ENCODE data around the gene PTPN5.
A peak's percentile ranks its signal among the peaks of the same experiment; 100 is the strongest.

Gene PTPN5

GRCh38 chr11:18752502-18752901 is 39.1 kb downstream of the PTPN5 start:
- TF ChIP-seq ZNF565 (CRISPR knock-in tag; conservative IDR thresholded peaks at IDR 0.05; ENCODE audit: low read depth) (no peak), ZFP30 (CRISPR knock-in tag; IDR thresholded peaks at IDR 0.05) (no peak), ZC3H10 (CRISPR knock-in tag; IDR thresholded peaks at IDR 0.05) (no peak), PATZ1 (CRISPR knock-in tag; IDR thresholded peaks at IDR 0.05; ENCODE audit: borderline replicate concordance) (no peak), RARB (CRISPR knock-in tag; IDR thresholded peaks at IDR 0.05) (no peak), ISL1 (CRISPR knock-in tag; IDR thresholded peaks at IDR 0.05) (no peak), ESRRG (CRISPR knock-in tag; IDR thresholded peaks at IDR 0.05) (no peak), SNAI2 (CRISPR knock-in tag; IDR thresholded peaks at IDR 0.05) (no peak)
- no peak for ATAC-seq

- no peak for ATAC-seq
- TF ChIP-seq ESRRG (CRISPR knock-in tag; IDR thresholded peaks at IDR 0.05) (no peak), PPARA (CRISPR knock-in tag; IDR thresholded peaks at IDR 0.05; ENCODE audit: borderline replicate concordance) (no peak), TCF4 (CRISPR knock-in tag; IDR thresholded peaks at IDR 0.05; ENCODE audit: borderline replicate concordance) (no peak), POU6F1 (CRISPR knock-in tag; IDR thresholded peaks at IDR 0.05; ENCODE audit: borderline replicate concordance, low read depth) (no peak), ARNTL (CRISPR knock-in tag; IDR thresholded peaks at IDR 0.05; ENCODE audit: borderline replicate concordance, low read depth) (no peak)
These were observed 40.7 kb downstream of the PTPN5 start for GRCh38 chr11:18750944-18751343.

GRCh38 chr11:18749681-18750319 is 41.8 kb downstream of the PTPN5 start:
- peak; percentile 99 for ATAC-seq
- no peak for TF ChIP-seq ZNF70 (CRISPR knock-in tag; IDR thresholded peaks at IDR 0.05)
- no peak for TF ChIP-seq ZNF8 (CRISPR knock-in tag; IDR thresholded peaks at IDR 0.05)
- TF ChIP-seq OSR1 (CRISPR knock-in tag; IDR thresholded peaks at IDR 0.05): no peak
- TF ChIP-seq ZC3H10 (CRISPR knock-in tag; IDR thresholded peaks at IDR 0.05): no peak
- TF ChIP-seq PATZ1 (CRISPR knock-in tag; IDR thresholded peaks at IDR 0.05; ENCODE audit: borderline replicate concordance): no peak
- no peak for TF ChIP-seq BACH2 (CRISPR knock-in tag; IDR thresholded peaks at IDR 0.05; ENCODE audit: borderline replicate concordance)

- 0 out of 3 replicates have a peak, but pooled peaks have one; percentile 20 for ATAC-seq
- TF ChIP-seq PATZ1 (CRISPR knock-in tag; IDR thresholded peaks at IDR 0.05; ENCODE audit: borderline replicate concordance) (no peak), TCF4 (CRISPR knock-in tag; IDR thresholded peaks at IDR 0.05; ENCODE audit: borderline replicate concordance) (no peak), RARB (CRISPR knock-in tag; IDR thresholded peaks at IDR 0.05) (no peak), ZNF8 (CRISPR knock-in tag; IDR thresholded peaks at IDR 0.05) (no peak), ZC3H10 (CRISPR knock-in tag; IDR thresholded peaks at IDR 0.05) (no peak), ESRRG (CRISPR knock-in tag; IDR thresholded peaks at IDR 0.05) (no peak), CSRNP3 (CRISPR knock-in tag; IDR thresholded peaks at IDR 0.05) (no peak), ARNTL (CRISPR knock-in tag; IDR thresholded peaks at IDR 0.05; ENCODE audit: borderline replicate concordance, low read depth) (no peak), OSR1 (CRISPR knock-in tag; IDR thresholded peaks at IDR 0.05) (no peak), BACH2 (CRISPR knock-in tag; IDR thresholded peaks at IDR 0.05; ENCODE audit: borderline replicate concordance) (no peak), ZFP3 (CRISPR knock-in tag; IDR thresholded peaks at IDR 0.05) (no peak), CSDC2 (CRISPR knock-in tag; IDR thresholded peaks at IDR 0.05) (no peak), ZNF565 (CRISPR knock-in tag; conservative IDR thresholded peaks at IDR 0.05; ENCODE audit: low read depth) (no peak), SNAI2 (CRISPR knock-in tag; IDR thresholded peaks at IDR 0.05) (no peak), TOX (CRISPR knock-in tag; IDR thresholded peaks at IDR 0.05; ENCODE audit: borderline replicate concordance) (no peak; the same call in 1 of the 2 replicates), POU6F1 (CRISPR knock-in tag; IDR thresholded peaks at IDR 0.05; ENCODE audit: borderline replicate concordance, low read depth) (no peak), ISL1 (CRISPR knock-in tag; IDR thresholded peaks at IDR 0.05) (no peak)
These were observed 42.7 kb downstream of the PTPN5 start for GRCh38 chr11:18748766-18749365.

Data from SK-N-SH treated with all-trans-retinoic acid at 6 μM for 48 hours (cell line).